ENCODE results near the gene GRK3. TPM values are rescaled to one million over a fixed set of nuclear protein-coding genes. Genes with fewer than 3 reads are reported as not detected.
"Not testable (repeated sequence)": the region's sequence is repeated elsewhere in the genome, so short reads cannot be mapped to it uniquely, and the experiment has no call there.

The GRK3 gene
- total and polyA plus RNA-seq, 2 of the 4 experiments (the other 2 are of a cell fraction), result 0.58 to 1.6 TPM

DNA sequence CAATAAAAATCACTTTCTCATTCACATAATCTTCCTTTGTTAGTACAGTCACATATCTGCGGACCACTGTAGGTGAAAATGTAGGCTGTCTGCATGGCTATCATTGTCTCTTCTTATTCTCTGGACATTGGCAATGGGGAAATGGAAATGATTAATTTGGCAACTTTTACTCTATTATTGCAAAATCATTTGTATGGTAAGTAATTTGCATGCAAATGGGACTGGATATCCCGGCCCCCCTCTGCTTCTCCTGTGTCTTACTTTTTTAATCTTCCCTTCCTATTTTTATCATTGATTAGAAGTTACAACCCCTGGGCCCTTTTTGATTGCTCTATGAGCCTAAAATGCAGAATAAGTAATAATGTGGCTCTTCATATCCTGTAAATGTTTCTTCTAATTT, 6.0 kb downstream of the GRK3 start:
- Histone ChIP-seq H3K9me1 (ENCODE audit: insufficient read depth, low read length) (no peaks in the 10 kb centered on the region), H4K91ac (ENCODE audit: insufficient read depth, low read depth, low read length) (no peak overlapping the region), H3K4me2 (ENCODE audit: low read depth, low read length) (no peak overlapping the region), H3K18ac (ENCODE audit: low read depth, low read length) (no peak overlapping the region), H2BK120ac (ENCODE audit: low read depth, low read length) (no peak overlapping the region), H3K14ac (replicated peaks; ENCODE audit: low read depth, low read length) (no peak overlapping the region), H3K4me1 (ENCODE audit: control insufficient read depth, insufficient read depth, low read length) (no peaks in the 10 kb centered on the region), H3K27me3 (ENCODE audit: control insufficient read depth, insufficient read depth, low read length) (peaks cover 8% of the 10 kb centered on the region), H3K4ac (ENCODE audit: low read depth, low read length) (no peak overlapping the region), H3K79me1 (ENCODE audit: low read depth in 1 of 2, low read length in 2 of 2) (no peaks in the 10 kb centered on the region), H4K20me1 (ENCODE audit: insufficient read depth, low read length) (no peaks in the 10 kb centered on the region), H4K8ac (ENCODE audit: low read depth in 2 of 2, low read length in 2 of 2) (no peak overlapping the region), H2BK5ac (ENCODE audit: low read depth, low read length, poor library complexity, severe bottlenecking) (no peak overlapping the region), H2BK15ac (ENCODE audit: low read depth, low read length) (no peak overlapping the region), H3K9me3 (ENCODE audit: control insufficient read depth, insufficient read depth, low read length) (no peaks in the 10 kb centered on the region), H3K9ac (ENCODE audit: low read depth, low read length) (no peak overlapping the region), H4K5ac (ENCODE audit: low read depth, low read length) (no peak overlapping the region), H3K27ac (ENCODE audit: insufficient read depth, low read length) (no peak overlapping the region), H3K23ac (ENCODE audit: low read depth, low read length) (no peak overlapping the region), H2BK20ac (ENCODE audit: low read depth, low read length) (no peak overlapping the region), H3K4me3 (ENCODE audit: insufficient read depth, low read depth, low read length) (no peak overlapping the region), H3K36me3 (ENCODE audit: control insufficient read depth, insufficient read depth, low read length) (no peaks in the 10 kb centered on the region), H2AK5ac (ENCODE audit: low read depth, low read length) (no peak overlapping the region), H2AFZ (replicated peaks; ENCODE audit: low read length, poor library complexity) (no peak overlapping the region), H2AK9ac (replicated peaks; ENCODE audit: low read depth, low read length, poor library complexity) (no peak overlapping the region), H3K56ac (ENCODE audit: extremely low read depth, insufficient read depth, low read length) (no peak overlapping the region)
- DNase-seq, result no peak
- WGBS, 2 experiments (ENCODE audit: extremely low coverage in 2 of 2, insufficient read length in 1 of 2), result no CpG with 5 or more reads among the region's 2 CpGs
- ChIA-PET POLR2A (ENCODE audit: unreplicated experiment) (no interaction called here), CTCF (no interaction called here)
- intact Hi-C loops (cut with micrococcal nuclease), result no loop called here
- TF ChIP-seq MAFK (IDR thresholded peaks at IDR 0.05; ENCODE audit: low read depth, low read length), result no peak
- TF ChIP-seq POLR2A (IDR thresholded peaks at IDR 0.05; ENCODE audit: low read depth, low read length), result no peak
- no peak for TF ChIP-seq CEBPB (IDR thresholded peaks at IDR 0.05; ENCODE audit: low read depth, low read length)
- no peak for TF ChIP-seq SMC3 (IDR thresholded peaks at IDR 0.05; ENCODE audit: low read depth, low read length)
- TF ChIP-seq, protein P1, sequence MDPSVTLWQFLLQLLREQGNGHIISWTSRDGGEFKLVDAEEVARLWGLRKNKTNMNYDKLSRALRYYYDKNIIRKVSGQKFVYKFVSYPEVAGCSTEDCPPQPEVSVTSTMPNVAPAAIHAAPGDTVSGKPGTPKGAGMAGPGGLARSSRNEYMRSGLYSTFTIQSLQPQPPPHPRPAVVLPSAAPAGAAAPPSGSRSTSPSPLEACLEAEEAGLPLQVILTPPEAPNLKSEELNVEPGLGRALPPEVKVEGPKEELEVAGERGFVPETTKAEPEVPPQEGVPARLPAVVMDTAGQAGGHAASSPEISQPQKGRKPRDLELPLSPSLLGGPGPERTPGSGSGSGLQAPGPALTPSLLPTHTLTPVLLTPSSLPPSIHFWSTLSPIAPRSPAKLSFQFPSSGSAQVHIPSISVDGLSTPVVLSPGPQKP (IDR thresholded peaks at IDR 0.05; ENCODE audit: borderline replicate concordance, low read depth, low read length), result no peak
- dilution Hi-C loops (cut with HindIII; ENCODE audit: low sequenced_read_pairs, unreplicated experiment), result no loop called here
- in situ Hi-C loops (cut with MboI; ENCODE audit: low sequenced_read_pairs), result no loop called here
- BruUV-seq (replicated peaks), result no TSS peak
- no peak for ATAC-seq (ENCODE audit: low read depth)

DNA sequence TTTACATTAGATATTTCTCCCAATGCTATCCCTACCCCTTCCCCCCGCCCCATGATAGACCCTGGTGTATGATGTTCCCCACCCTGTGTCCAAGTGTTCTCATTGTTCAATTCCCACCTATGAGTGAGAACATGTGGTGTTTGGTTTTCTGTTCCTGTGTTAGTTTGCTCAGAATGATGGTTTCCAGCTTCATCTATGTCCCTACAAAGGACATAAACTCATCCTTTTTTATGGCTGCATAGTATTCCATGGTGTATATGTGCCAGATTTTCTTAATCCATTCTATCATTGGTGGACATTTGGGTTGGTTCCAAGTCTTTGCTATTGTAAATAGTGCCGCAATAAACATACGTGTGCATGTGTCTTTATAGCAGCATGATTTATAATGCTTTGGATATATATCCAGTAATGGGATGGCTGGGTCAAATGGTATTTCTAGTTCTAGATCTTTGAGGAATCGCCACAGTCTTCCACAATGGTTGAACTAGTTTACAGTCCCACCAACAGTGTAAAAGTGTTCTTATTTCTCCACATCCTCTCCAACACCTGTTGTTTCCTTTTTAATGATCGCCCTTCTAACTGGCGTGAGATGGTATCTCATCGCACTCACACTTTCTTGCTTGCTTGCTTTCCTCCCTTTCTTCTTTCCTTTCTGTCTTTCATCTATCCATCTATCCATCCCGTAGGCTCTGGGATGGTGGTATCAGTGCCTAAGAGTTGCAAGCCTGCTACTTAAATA, 7.7 kb downstream of the GRK3 start:
- not testable (repeated sequence) for ATAC-seq (ENCODE audit: low read depth); H3K9ac ChIP-seq (ENCODE audit: low read depth, low read length)

More for the DNA sequence above, 7.7 kb downstream of the GRK3 start:
- H4K91ac ChIP-seq (ENCODE audit: insufficient read depth, low read depth, low read length); H2BK5ac ChIP-seq (ENCODE audit: low read depth, low read length, poor library complexity, severe bottlenecking); H3K9me1 ChIP-seq (ENCODE audit: insufficient read depth, low read length); CTCF ChIA-PET; dilution Hi-C loops (cut with HindIII; ENCODE audit: low sequenced_read_pairs, unreplicated experiment); in situ Hi-C loops (cut with MboI; ENCODE audit: low sequenced_read_pairs); H3K4me3 ChIP-seq (ENCODE audit: insufficient read depth, low read depth, low read length); H3K9me3 ChIP-seq (ENCODE audit: control insufficient read depth, insufficient read depth, low read length); POLR2A ChIA-PET (ENCODE audit: unreplicated experiment); H2BK120ac ChIP-seq (ENCODE audit: low read depth, low read length); H3K36me3 ChIP-seq (ENCODE audit: control insufficient read depth, insufficient read depth, low read length); H4K20me1 ChIP-seq (ENCODE audit: insufficient read depth, low read length); H3K4me2 ChIP-seq (ENCODE audit: low read depth, low read length); H4K8ac ChIP-seq (ENCODE audit: low read depth in 2 of 2, low read length in 2 of 2); H2AK9ac ChIP-seq (replicated peaks; ENCODE audit: low read depth, low read length, poor library complexity); intact Hi-C loops (cut with micrococcal nuclease); H2AK5ac ChIP-seq (ENCODE audit: low read depth, low read length); H3K14ac ChIP-seq (replicated peaks; ENCODE audit: low read depth, low read length); H3K23ac ChIP-seq (ENCODE audit: low read depth, low read length); H3K27me3 ChIP-seq (ENCODE audit: control insufficient read depth, insufficient read depth, low read length); H3K27ac ChIP-seq (ENCODE audit: insufficient read depth, low read length); DNase-seq; H3K56ac ChIP-seq (ENCODE audit: extremely low read depth, insufficient read depth, low read length); H3K79me1 ChIP-seq (ENCODE audit: low read depth in 1 of 2, low read length in 2 of 2); H3K4ac ChIP-seq (ENCODE audit: low read depth, low read length); H2BK15ac ChIP-seq (ENCODE audit: low read depth, low read length); H3K18ac ChIP-seq (ENCODE audit: low read depth, low read length); H3K4me1 ChIP-seq (ENCODE audit: control insufficient read depth, insufficient read depth, low read length); H2BK20ac ChIP-seq (ENCODE audit: low read depth, low read length); H2AFZ ChIP-seq (replicated peaks; ENCODE audit: low read length, poor library complexity); BruUV-seq (replicated peaks); H4K5ac ChIP-seq (ENCODE audit: low read depth, low read length): not testable (repeated sequence)
- WGBS, 2 experiments (ENCODE audit: extremely low coverage in 2 of 2, insufficient read length in 1 of 2), result no CpG with 5 or more reads among the region's 8 CpGs

Measured in IMR-90 (cell line).